GM10248 (cell line): ENCODE measurements around the gene TNS1.
"Not testable (repeated sequence)": the region's sequence is repeated elsewhere in the genome, so short reads cannot be mapped to it uniquely, and the experiment has no call there.

Source experiments
- CTCF ChIA-PET: fragments of 300-600 bp; sonication (Branson Sonifier 250); formaldehyde crosslinking; extraction: SDS; loops from one replicate; lab custom pipeline; 2021; ENCODE audit warnings: antibody characterized with exemption; lab: Yijun Ruan, JAX
- POLR2A ChIA-PET: fragments of 350-650 bp; sonication (Branson Sonifier 250); formaldehyde crosslinking; extraction: SDS; loops from one replicate; lab custom pipeline; 2020; ENCODE audit warnings: antibody characterized with exemption; lab: Yijun Ruan, JAX
- DNase-seq: peaks from one replicate; pipeline ENCODE4 v3.0.0; 2012; ENCODE audit errors: extremely low spot score
- CTCF ChIP-seq: IDR thresholded peaks from 2 replicates; pipeline ENCODE4 v1.5.1; 2012; ENCODE audit warnings: mild to moderate bottlenecking, low read depth; ENCODE audit errors: extremely low read depth, missing control alignments, control extremely low read depth

Gene TNS1

GRCh38 chr2:218002845-218003180 is at the start of gene TNS1:
TNS1 (minus strand) TSS chr2:218002995; CDS start chr2:218002872, 123 bp downstream.
- ChIA-PET POLR2A (no interaction called here), CTCF (interaction anchor here (1.8 to 2.1 kb wide), 2 partner anchors 9 to 14 kb away, joined by 3 to 5 read pairs; no protein-coding TSS in a partner anchor)
- DNase-seq, result no peak
- TF ChIP-seq CTCF, result no peak

- POLR2A ChIA-PET, result no interaction called here
- no peak for TF ChIP-seq CTCF
- DNase-seq, result no peak
- CTCF ChIA-PET, result interaction anchor here (0.8 to 1.6 kb wide), 5 partner anchors 11 to 267 kb away, joined by 3 to 4 read pairs (median 3); partner anchors contain the start of gene RUFY4
These were observed 49.1 kb upstream of the TNS1 start for GRCh38 chr2:218051903-218052302.

- TF ChIP-seq CTCF, result no peak
- ChIA-PET POLR2A (no interaction called here), CTCF (interaction anchor here (1.5 to 4.9 kb wide), 3 partner anchors 9 to 262 kb away, joined by 5 to 37 read pairs (median 10); no protein-coding TSS in a partner anchor)
- no peak for DNase-seq
These were observed 44.9 kb upstream of the TNS1 start for GRCh38 chr2:218047536-218048225.

- CTCF ChIA-PET, result interaction anchor here (0.7 to 4.9 kb wide), 6 partner anchors 10 to 260 kb away, joined by 3 to 37 read pairs (median 5); partner anchors contain the start of gene RUFY4
- POLR2A ChIA-PET, result no interaction called here
- no peak for TF ChIP-seq CTCF
- no peak for DNase-seq
These were observed 43.4 kb upstream of the TNS1 start for GRCh38 chr2:218046238-218046637.

GRCh38 chr2:218044599-218044998 is 41.8 kb upstream of the TNS1 start:
- CTCF ChIA-PET, result interaction anchor here (0.9 to 4.9 kb wide), 2 partner anchors 11 to 16 kb away, joined by 3 to 37 read pairs; no protein-coding TSS in a partner anchor
- DNase-seq, POLR2A ChIA-PET: not testable (repeated sequence)

GRCh38 chr2:218043701-218044109 is 40.9 kb upstream of the TNS1 start:
- DNase-seq, result no peak
- TF ChIP-seq CTCF, result no peak
- POLR2A ChIA-PET, result no interaction called here
- CTCF ChIA-PET, result interaction anchor here (0.8 to 4.9 kb wide), 4 partner anchors 10 to 254 kb away, joined by 3 to 37 read pairs (median 10); no protein-coding TSS in a partner anchor

GRCh38 chr2:218043100-218043499 is 40.3 kb upstream of the TNS1 start:
- no peak for TF ChIP-seq CTCF
- no peak for DNase-seq
- ChIA-PET POLR2A (no interaction called here), CTCF (interaction anchor here (0.8 to 4.9 kb wide), 5 partner anchors 9 to 254 kb away, joined by 3 to 37 read pairs (median 4); partner anchors contain the start of gene RUFY4)
